PC-3 (cell line): ENCODE results near the gene CRELD1. TPM values are rescaled to one million over a fixed set of nuclear protein-coding genes. Genes with fewer than 3 reads are reported as not detected.

Source experiments
- ATAC-seq: fragments of 200-7000 bp; cut with Tn5 transposase; 2 replicates; pipeline ENCODE4 v1.9.1; 2020; ENCODE audit warnings: mild to moderate bottlenecking, moderate library complexity
- BruUV-seq: library from RNA; stranded (reverse); fragments of 400-500 nt; replicated peaks from 2 replicates; lab custom pipeline; 2021; lab: Mats Ljungman, UMichigan
- CTCF ChIA-PET: fragments of 300-600 bp; sonication (Branson Sonifier 250); formaldehyde crosslinking; loops from one replicate; lab custom pipeline; 2022; ENCODE audit warnings: antibody characterized with exemption; lab: Charles Lee
- POLR2A ChIA-PET: fragments of 300-600 bp; sonication (Branson Sonifier 250); formaldehyde crosslinking; loops from one replicate; lab custom pipeline; 2022; ENCODE audit warnings: antibody characterized with exemption; ENCODE audit not compliant: unreplicated experiment; lab: Charles Lee
- DNase-seq: peaks from one replicate; pipeline ENCODE4 v3.0.0-alpha.2; 2015
- H2AFZ ChIP-seq: fragments of 300-600 bp; sonication (generic); 2 replicates; pipeline ENCODE4 v1.6.0; 2016; ENCODE audit warnings: antibody characterized with exemption, low read length
- H3F3A ChIP-seq: fragments of 300-600 bp; sonication (generic); one replicate; pipeline ENCODE4 v1.6.0; 2017; ENCODE audit warnings: antibody characterized with exemption, low read length, control low read depth, mild to moderate bottlenecking; ENCODE audit not compliant: unreplicated experiment
- H3K27ac ChIP-seq: fragments of 300-600 bp; sonication (generic); 2 replicates; pipeline ENCODE4 v1.5.1; 2016; ENCODE audit warnings: mild to moderate bottlenecking, low read length
- H3K27me3 ChIP-seq: fragments of 300-600 bp; sonication (generic); 2 replicates; pipeline ENCODE4 v1.6.1; 2016; ENCODE audit warnings: low read length, mixed read lengths
- H3K36me3 ChIP-seq: fragments of 300-600 bp; sonication (generic); 2 replicates; pipeline ENCODE4 v1.6.1; 2016; ENCODE audit warnings: low read depth, mixed run types, low read length, mixed read lengths
- H3K4me1 ChIP-seq: fragments of 300-600 bp; sonication (generic); 2 replicates; pipeline ENCODE4 v1.5.1; 2016; ENCODE audit warnings: low read length; ENCODE audit not compliant: insufficient read depth
- H3K4me2 ChIP-seq: fragments of 300-600 bp; sonication (generic); 2 replicates; pipeline ENCODE4 v1.6.0; 2016; ENCODE audit warnings: low read length
- H3K4me3 ChIP-seq: fragments of 300-600 bp; sonication (generic); 2 replicates; pipeline ENCODE4 v1.5.1; 2016; ENCODE audit warnings: mild to moderate bottlenecking, low read length, mixed read lengths
- H3K79me2 ChIP-seq: fragments of 300-600 bp; sonication (generic); 2 replicates; pipeline ENCODE4 v1.6.1; 2017; ENCODE audit warnings: low read length, mixed read lengths
- H3K9ac ChIP-seq: fragments of 300-600 bp; sonication (generic); 2 replicates; pipeline ENCODE4 v1.6.0; 2016; ENCODE audit warnings: mild to moderate bottlenecking, low read length
- H3K9me2 ChIP-seq: fragments of 300-600 bp; sonication (generic); replicated peaks from 2 replicates; pipeline ENCODE4 v1.6.1; 2016; ENCODE audit warnings: mixed run types, low read length, mixed read lengths
- H3K9me3 ChIP-seq: fragments of 300-600 bp; sonication (generic); 2 replicates; pipeline ENCODE4 v1.6.1; 2016; ENCODE audit warnings: low read length, mixed read lengths
- H4K20me1 ChIP-seq: fragments of 300-600 bp; sonication (generic); 2 replicates; pipeline ENCODE4 v1.6.1; 2016; ENCODE audit warnings: low read length, mixed read lengths
- EZH2 ChIP-seq: fragments of 300-600 bp; sonication (generic); IDR thresholded peaks from one replicate; pipeline ENCODE4 v1.6.1; 2017; ENCODE audit warnings: antibody characterized with exemption, mild to moderate bottlenecking, low read length; ENCODE audit not compliant: unreplicated experiment
- EZH2phosphoT487 ChIP-seq: fragments of 300-600 bp; sonication (generic); IDR thresholded peaks from 2 replicates; pipeline ENCODE4 v1.6.1; 2018; ENCODE audit warnings: mild to moderate bottlenecking, antibody characterized with exemption, low read length, borderline replicate concordance
- intact Hi-C: fragments of 100-400 bp; cut with micrococcal nuclease; formaldehyde crosslinking; loops from 2 replicates; pipeline ENCODE4 v1.9.0; 2023
- total RNA-seq: library from RNA; depleted of rRNA; stranded (reverse); fragments of >200 nt; gene quantifications from 2 replicates; pipeline ENCODE4 v1.2.3, GENCODE V29; 2014
- TF ChIP-seq, protein P1 (sequence below): fragments of 300-600 bp; sonication (generic); conservative IDR thresholded peaks from 2 replicates; pipeline ENCODE4 v1.5.1; 2017; ENCODE audit warnings: antibody characterized with exemption, low read depth, mild to moderate bottlenecking, low read length

CRELD1 gene
- total RNA-seq, 1 experiment from 2014 or later = 22.0 TPM

DNA sequence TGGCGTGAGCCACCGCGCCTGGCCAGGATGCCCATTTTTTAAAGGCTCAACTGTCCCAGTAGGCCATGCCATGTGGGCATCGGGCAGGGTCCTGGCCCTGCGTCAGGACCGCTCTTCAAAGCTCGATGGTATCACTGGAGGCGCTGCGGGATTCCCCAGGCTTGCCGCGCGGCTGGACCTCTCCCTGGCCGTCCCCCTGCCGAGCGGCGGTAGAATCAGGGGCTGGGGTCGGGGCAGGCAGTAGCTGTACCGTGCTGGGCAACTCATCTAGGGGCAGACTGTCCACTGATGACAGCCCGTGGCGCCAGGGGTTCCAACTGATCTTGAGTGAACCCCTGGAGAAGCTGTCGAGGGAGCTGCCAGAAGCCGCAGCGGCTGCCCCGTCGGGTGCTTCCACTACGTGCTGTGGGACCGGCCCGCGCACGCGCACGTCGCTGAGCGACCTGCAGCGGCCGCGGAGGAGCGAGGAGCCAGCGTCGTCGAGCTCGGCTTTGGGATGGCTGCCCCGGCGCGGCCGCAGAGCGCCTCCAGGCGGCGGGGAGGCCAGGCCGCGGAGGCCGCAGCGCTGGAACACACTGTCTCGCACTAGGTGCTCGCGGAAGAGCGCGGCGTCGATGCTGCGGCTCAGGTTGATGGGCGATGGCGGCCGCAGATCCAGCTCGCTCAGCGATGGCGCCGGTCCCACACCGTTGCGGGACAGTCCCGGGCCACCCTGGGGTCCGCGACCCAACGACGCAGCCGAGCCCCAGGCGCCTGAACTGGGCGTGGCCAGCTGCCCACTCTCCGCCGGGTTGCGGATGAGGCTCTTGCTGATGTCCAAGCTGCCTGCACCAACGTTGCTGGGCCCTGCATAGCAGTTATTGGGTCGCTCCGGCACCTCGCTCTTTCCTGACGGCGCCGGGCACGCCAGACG is 12.7 kb downstream of the CRELD1 start:
- H3K4me1 ChIP-seq = peaks cover 33% of the 10 kb centered on the region
- H3K27ac ChIP-seq = peak overlapping the region; percentile 21; the same call in 1 of the 2 replicates
- H3K4me3 ChIP-seq = peak overlapping the region; percentile 91
- intact Hi-C loops = loop anchor here (1.0 to 5.0 kb wide), 5 partner anchors 24 to 98 kb away; partner anchors contain the start of gene FANCD2
- H3F3A ChIP-seq = no peaks in the 10 kb centered on the region
- H4K20me1 ChIP-seq = no peaks in the 10 kb centered on the region
- H3K9ac ChIP-seq = peak overlapping the region; percentile 72
- no peaks in the 10 kb centered on the region; the same call in 1 of the 2 replicates for H3K36me3 ChIP-seq
- ChIA-PET CTCF (interaction anchor here (0.5 to 1.6 kb wide), 22 partner anchors 10 to 881 kb away, joined by 3 to 24 read pairs (median 4); partner anchors contain the start of gene CRELD1), POLR2A (interaction anchor here (0.6 to 1.1 kb wide), 9 partner anchors 10 to 237 kb away, joined by 3 to 6 read pairs (median 4); partner anchors contain the start of gene CRELD1)
- peaks cover 21% of the 10 kb centered on the region for H3K79me2 ChIP-seq
- H3K4me2 ChIP-seq = peak overlapping the region; percentile 98
- ATAC-seq (peak; percentile 76), DNase-seq (peak; percentile 96)
- TF ChIP-seq, protein P1, sequence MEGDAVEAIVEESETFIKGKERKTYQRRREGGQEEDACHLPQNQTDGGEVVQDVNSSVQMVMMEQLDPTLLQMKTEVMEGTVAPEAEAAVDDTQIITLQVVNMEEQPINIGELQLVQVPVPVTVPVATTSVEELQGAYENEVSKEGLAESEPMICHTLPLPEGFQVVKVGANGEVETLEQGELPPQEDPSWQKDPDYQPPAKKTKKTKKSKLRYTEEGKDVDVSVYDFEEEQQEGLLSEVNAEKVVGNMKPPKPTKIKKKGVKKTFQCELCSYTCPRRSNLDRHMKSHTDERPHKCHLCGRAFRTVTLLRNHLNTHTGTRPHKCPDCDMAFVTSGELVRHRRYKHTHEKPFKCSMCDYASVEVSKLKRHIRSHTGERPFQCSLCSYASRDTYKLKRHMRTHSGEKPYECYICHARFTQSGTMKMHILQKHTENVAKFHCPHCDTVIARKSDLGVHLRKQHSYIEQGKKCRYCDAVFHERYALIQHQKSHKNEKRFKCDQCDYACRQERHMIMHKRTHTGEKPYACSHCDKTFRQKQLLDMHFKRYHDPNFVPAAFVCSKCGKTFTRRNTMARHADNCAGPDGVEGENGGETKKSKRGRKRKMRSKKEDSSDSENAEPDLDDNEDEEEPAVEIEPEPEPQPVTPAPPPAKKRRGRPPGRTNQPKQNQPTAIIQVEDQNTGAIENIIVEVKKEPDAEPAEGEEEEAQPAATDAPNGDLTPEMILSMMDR = peak; percentile 71
- TF ChIP-seq EZH2phosphoT487 (no peak), EZH2 (no peak)
- H3K9me2 ChIP-seq = no peaks in the 10 kb centered on the region
- TSS peak; percentile 45 for BruUV-seq
- no peaks in the 10 kb centered on the region for H3K27me3 ChIP-seq
- no peaks in the 10 kb centered on the region for H3K9me3 ChIP-seq
- peak overlapping the region; percentile 89 for H2AFZ ChIP-seq

DNA sequence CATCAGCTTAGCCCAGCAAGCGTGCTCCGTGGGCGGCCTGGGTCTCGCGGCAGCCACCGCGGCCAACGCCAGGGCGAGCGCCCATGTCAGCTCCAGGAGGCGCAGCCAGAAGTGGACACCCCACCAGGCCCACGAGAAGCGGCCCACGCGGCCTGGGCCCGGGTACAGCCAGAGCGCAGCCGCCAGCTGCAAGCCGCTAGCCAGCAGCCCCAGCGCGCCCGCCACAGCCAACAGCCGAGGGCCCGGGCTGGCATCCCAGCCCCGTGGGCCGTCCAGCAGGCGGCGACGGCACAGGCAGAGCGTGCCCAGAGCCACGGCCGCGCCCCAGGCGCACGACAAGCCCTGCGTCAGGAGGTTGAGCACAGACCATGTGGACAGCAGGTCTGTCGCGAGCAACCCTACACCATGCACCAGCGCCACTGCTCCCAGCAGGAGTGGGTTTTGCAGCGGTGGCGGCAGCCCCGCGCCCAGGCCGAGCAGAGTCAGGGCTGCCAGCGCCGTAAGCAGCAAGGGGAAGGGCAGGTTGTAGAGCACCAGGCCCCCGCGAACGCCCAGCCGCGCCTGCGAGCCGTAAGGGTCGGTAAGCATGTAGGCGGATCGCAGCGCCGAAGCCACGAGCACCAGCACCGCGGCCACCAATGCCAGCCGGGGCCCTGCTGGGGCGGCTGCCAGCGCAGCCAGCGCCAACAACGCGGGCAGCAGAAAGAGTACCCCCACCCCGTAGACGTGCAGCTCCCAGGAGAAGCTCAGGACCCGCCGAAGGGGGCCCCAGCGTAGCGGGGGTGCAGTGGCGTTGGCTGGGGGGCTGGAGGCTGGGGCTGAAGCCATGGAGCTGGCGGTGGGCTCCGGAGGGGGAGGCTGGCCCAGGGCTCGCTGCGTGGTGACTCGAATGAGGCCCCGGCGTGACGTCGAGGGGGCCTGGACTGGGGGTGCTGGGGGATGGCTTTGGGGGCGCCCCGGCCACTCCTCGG is 13.7 kb downstream of the CRELD1 start:
- peak overlapping the region; percentile 21; the same call in 1 of the 2 replicates for H3K27ac ChIP-seq
- peak overlapping the region; percentile 98 for H3K4me2 ChIP-seq
- peaks cover 38% of the 10 kb centered on the region for H3K4me1 ChIP-seq
- H3K9me2 ChIP-seq = no peaks in the 10 kb centered on the region
- no TSS peak for BruUV-seq
- DNase-seq (peak; percentile 95), ATAC-seq (peak; percentile 81)
- intact Hi-C loops = loop anchor here (1.0 to 5.0 kb wide), 3 partner anchors 23 to 80 kb away; partner anchors contain the start of gene FANCD2
- no peaks in the 10 kb centered on the region; the same call in 1 of the 2 replicates for H3K36me3 ChIP-seq
- peak; percentile 99 for TF ChIP-seq EZH2phosphoT487
- TF ChIP-seq, protein P1 = peak; percentile 63
- no peak for TF ChIP-seq EZH2
- no peaks in the 10 kb centered on the region for H3F3A ChIP-seq
- no peaks in the 10 kb centered on the region for H3K9me3 ChIP-seq
- peak overlapping the region; percentile 89 for H2AFZ ChIP-seq
- POLR2A ChIA-PET = interaction anchor here (0.7 to 1.1 kb wide), 3 partner anchors 12 to 116 kb away, joined by 4 to 6 read pairs (median 5); no protein-coding TSS in a partner anchor
- no peaks in the 10 kb centered on the region for H3K27me3 ChIP-seq
- CTCF ChIA-PET = interaction anchor here (0.7 to 1.6 kb wide), 11 partner anchors 9 to 245 kb away, joined by 3 to 24 read pairs (median 5); partner anchors contain the start of gene CRELD1
- no peaks in the 10 kb centered on the region for H4K20me1 ChIP-seq
- H3K79me2 ChIP-seq = peaks cover 21% of the 10 kb centered on the region
- H3K4me3 ChIP-seq = peak overlapping the region; percentile 91
- H3K9ac ChIP-seq = peak overlapping the region; percentile 72
